MM.1S (cell line): ENCODE results near the gene PPP1R9A.

ENCODE experiments used
- EZH2 ChIP-seq: fragments of 300-600 bp; sonication (generic); optimal IDR thresholded peaks from 2 replicates; pipeline ENCODE3; 2017; ENCODE audit warnings: low read depth, mild to moderate bottlenecking, antibody characterized with exemption, low read length, mixed read lengths
- EZH2phosphoT487 ChIP-seq: fragments of 300-600 bp; sonication (generic); IDR thresholded peaks from 2 replicates; pipeline ENCODE4 v1.6.1; 2018; ENCODE audit warnings: antibody characterized with exemption, low read length
- TF ChIP-seq, protein P1 (sequence below): fragments of 300-600 bp; sonication (generic); IDR thresholded peaks from 2 replicates; pipeline ENCODE4 v1.5.1; 2016; ENCODE audit warnings: antibody characterized with exemption, low read length, mixed read lengths

DNA sequence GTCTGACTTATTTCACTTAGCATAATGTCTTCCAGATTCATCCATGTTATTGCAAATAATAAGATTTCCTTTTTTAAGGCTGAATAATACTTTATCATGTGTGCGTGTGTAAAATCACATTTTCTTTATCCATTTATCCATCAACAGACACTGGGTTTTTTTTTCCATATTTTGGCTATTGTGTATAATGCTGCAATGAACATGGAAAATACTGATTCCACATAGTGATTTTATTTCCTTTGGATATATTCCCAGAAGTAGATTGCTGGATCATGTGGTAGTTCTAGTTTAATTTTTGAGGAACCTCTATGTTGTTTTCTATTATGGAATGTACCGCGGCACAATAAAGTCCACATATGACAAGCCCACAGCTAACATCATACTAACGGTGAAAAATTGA lies 236.9 kb downstream of the PPP1R9A start:
- TF ChIP-seq, protein P1, sequence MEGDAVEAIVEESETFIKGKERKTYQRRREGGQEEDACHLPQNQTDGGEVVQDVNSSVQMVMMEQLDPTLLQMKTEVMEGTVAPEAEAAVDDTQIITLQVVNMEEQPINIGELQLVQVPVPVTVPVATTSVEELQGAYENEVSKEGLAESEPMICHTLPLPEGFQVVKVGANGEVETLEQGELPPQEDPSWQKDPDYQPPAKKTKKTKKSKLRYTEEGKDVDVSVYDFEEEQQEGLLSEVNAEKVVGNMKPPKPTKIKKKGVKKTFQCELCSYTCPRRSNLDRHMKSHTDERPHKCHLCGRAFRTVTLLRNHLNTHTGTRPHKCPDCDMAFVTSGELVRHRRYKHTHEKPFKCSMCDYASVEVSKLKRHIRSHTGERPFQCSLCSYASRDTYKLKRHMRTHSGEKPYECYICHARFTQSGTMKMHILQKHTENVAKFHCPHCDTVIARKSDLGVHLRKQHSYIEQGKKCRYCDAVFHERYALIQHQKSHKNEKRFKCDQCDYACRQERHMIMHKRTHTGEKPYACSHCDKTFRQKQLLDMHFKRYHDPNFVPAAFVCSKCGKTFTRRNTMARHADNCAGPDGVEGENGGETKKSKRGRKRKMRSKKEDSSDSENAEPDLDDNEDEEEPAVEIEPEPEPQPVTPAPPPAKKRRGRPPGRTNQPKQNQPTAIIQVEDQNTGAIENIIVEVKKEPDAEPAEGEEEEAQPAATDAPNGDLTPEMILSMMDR = no peak
- TF ChIP-seq EZH2 = no peak
- no peak for TF ChIP-seq EZH2phosphoT487
